Effector memory CD8-positive, alpha-beta T cell (primary cell): ENCODE data around the gene IGHMBP2.
"Not testable (repeated sequence)": the region's sequence is repeated elsewhere in the genome, so short reads cannot be mapped to it uniquely, and the experiment has no call there.

Experiments
- ATAC-seq: fragments of 150-1000 bp; cut with Tn5 transposase; replicated peaks from 2 replicates; pipeline ENCODE4 v1.10.0; 2021; ENCODE audit warnings: mild to moderate bottlenecking, moderate library complexity
- DNase-seq, 3 experiments: peaks; one replicate each; pipeline ENCODE4 v3.0.0; 2021
- H3K27ac Mint-ChIP-seq, 2 donors: one replicate each; pipeline ENCODE4 v1.8.0; 2022; ENCODE audit warnings: mild to moderate bottlenecking in 2 of 2, mixed read lengths in 2 of 2, moderate library complexity in 2 of 2
- H3K27me3 Mint-ChIP-seq, 2 donors: one replicate each; pipeline ENCODE4 v1.8.0; 2022; ENCODE audit warnings: mixed read lengths in 2 of 2
- H3K36me3 Mint-ChIP-seq: one replicate; pipeline ENCODE4 v1.8.0; 2022; ENCODE audit warnings: mild to moderate bottlenecking, moderate library complexity, mixed read lengths; ENCODE audit not compliant: insufficient read depth
- H3K4me1 Mint-ChIP-seq, 2 donors: one replicate each; pipeline ENCODE4 v1.8.0; 2022; ENCODE audit warnings: low read depth in 2 of 2, mixed read lengths in 2 of 2
- H3K4me3 Mint-ChIP-seq, 2 donors: one replicate each; pipeline ENCODE4 v1.8.0; 2022; ENCODE audit warnings: mild to moderate bottlenecking in 2 of 2, mixed read lengths in 2 of 2, moderate library complexity in 2 of 2
- H3K9me3 Mint-ChIP-seq, 2 donors: one replicate each; pipeline ENCODE4 v1.8.0; 2022; ENCODE audit warnings: mixed read lengths in 2 of 2

The IGHMBP2 gene

DNA sequence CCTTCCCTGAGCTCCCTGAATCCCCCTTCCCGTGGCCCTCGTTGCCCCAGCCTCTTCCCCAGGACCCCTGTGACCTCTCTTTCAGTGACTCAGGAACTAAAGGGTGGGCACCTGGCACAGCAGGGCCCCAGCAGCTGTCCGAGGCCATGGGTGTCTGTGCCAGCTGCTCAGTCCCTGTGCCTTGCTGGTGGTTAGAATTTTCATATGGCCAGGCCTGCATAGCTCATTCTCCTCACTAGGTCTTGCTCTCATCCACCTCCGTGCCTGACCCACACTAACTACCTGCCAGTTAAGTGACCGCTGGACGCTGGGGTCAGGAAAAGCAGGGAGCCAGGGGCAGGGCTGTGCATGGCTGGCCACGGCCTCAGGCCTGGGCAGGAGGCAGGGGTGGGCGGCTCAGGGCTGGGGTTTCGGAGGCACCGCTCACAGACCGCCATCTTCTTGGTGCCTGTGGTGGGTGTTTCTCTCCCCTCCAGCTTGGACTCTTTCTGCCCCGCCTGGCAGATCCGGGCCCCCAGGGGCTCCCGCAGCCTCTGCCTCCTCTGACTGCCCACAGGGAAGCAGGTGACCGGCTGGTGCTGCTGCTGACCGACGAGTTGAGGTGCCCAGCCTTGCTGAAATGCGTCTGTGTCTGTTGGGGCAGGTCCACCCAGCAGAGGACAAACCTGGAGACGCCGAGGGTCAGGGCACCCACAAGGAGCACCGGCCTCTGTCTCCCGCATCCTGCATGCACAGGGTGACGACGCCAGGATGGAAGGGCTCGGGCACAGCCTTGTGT lies 56.8 kb downstream of the IGHMBP2 start:
- peaks cover 0 to 4% of the 10 kb centered on the region in 2 donors for H3K4me1 Mint-ChIP-seq
- H3K27me3 Mint-ChIP-seq = peaks cover 13 to 19% of the 10 kb centered on the region in 2 donors
- ATAC-seq (no peak), DNase-seq (no peak)
- no peak overlapping the region for H3K4me3 Mint-ChIP-seq
- no peak overlapping the region for H3K27ac Mint-ChIP-seq
- H3K9me3 Mint-ChIP-seq = no peaks in the 10 kb centered on the region
- no peaks in the 10 kb centered on the region for H3K36me3 Mint-ChIP-seq

DNA sequence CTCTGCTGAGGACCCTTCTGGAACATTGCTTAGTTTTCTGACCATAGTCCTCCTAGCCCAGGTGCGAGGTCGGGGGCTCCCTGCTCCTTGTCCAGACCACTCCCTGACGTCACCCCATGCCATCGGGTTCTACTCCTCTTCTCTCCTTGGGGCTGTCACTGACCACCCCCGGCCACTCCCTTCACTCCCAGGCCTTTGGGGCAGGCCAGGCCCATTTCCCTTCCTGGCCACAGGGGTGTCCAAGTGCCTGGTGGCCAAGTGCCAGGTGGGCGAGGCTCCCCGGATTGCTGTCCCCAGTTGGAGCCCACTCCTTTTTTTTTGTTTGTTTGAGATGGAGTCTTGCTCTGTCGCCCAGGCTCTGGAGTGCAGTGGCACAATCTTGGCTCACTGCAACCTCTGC lies 57.6 kb downstream of the IGHMBP2 start:
- Mint-ChIP-seq H3K4me3 (no peak overlapping the region), H3K9me3 (no peaks in the 10 kb centered on the region), H3K27ac (no peak overlapping the region), H3K36me3 (no peaks in the 10 kb centered on the region), H3K4me1 (peaks cover 5 to 7% of the 10 kb centered on the region in 2 donors), H3K27me3 (peaks cover 13 to 19% of the 10 kb centered on the region in 2 donors)
- DNase-seq (no peak), ATAC-seq (no peak)

DNA sequence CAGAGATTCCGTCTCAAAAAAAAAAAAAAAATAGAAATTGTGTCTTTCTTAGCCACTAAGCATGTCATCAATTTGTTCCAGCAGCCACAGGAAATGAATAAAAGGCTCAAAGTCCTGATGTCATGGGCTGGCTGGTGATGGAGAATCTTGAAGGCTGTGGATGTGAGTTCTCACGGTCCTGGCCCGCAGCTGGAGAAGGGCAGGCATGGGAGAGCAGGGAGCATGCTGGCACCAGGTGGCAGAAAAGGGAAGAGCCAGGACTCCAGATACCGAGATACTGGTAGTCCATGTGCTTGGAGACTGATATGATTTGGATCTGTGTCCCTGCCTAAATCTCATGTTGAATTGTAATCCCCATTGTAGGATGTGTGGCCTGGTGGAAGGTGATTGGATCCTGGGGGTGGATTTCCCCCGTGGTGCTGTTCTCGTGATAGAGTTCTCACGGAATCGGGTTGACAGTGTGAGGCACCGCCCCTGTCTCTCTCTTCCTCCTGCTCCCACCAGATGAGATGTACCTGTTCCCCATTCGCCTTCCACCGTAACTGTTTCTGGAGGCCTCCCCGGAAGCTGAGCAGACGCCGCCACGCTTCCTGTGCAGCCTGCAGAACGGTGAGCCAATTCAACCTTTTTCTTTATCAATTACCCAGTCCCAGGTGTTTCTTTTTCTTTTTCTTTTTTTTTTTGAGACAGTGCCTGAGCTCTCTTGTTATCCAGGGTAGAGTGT lies 59.0 kb downstream of the IGHMBP2 start:
- Mint-ChIP-seq H3K36me3 (no peaks in the 10 kb centered on the region), H3K4me1 (peaks cover 6 to 7% of the 10 kb centered on the region in 2 donors), H3K4me3 (peak overlapping the region; percentile 10 to 48), H3K9me3 (no peaks in the 10 kb centered on the region), H3K27me3 (peaks cover 5 to 13% of the 10 kb centered on the region in 2 donors), H3K27ac (peak overlapping the region; percentile 19 to 74)
- ATAC-seq (peak; percentile 84), DNase-seq (peak in 2 of 3 experiments; percentile 6 to 11)

DNA sequence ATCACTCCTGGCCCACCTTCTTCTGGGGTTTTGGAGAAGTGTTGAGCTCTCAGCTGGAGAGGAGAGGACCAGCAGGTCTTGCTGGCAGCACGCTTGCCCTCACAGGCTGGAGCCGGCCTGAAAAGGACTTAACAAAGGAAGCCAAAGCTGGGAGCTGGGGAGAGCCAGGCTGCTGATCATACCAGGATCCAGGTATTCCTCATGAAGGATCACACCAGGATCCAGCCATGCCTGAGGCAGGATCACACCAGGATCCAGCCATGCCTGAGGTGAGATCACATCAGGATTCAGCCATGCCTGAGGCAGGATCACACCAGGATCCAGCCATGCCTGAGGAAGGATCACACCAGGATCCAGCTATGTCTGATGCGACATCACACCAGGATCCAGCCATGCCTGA lies 60.1 kb downstream of the IGHMBP2 start:
- no peak for ATAC-seq
- Mint-ChIP-seq H3K4me3 (no peak overlapping the region), H3K27ac (peak overlapping the region; percentile 19 to 52), H3K9me3 (no peaks in the 10 kb centered on the region), H3K27me3 (peaks cover 16 to 24% of the 10 kb centered on the region in 2 donors), H3K36me3 (no peaks in the 10 kb centered on the region), H3K4me1 (peaks cover 6 to 7% of the 10 kb centered on the region in 2 donors)
- no peak for DNase-seq

DNA sequence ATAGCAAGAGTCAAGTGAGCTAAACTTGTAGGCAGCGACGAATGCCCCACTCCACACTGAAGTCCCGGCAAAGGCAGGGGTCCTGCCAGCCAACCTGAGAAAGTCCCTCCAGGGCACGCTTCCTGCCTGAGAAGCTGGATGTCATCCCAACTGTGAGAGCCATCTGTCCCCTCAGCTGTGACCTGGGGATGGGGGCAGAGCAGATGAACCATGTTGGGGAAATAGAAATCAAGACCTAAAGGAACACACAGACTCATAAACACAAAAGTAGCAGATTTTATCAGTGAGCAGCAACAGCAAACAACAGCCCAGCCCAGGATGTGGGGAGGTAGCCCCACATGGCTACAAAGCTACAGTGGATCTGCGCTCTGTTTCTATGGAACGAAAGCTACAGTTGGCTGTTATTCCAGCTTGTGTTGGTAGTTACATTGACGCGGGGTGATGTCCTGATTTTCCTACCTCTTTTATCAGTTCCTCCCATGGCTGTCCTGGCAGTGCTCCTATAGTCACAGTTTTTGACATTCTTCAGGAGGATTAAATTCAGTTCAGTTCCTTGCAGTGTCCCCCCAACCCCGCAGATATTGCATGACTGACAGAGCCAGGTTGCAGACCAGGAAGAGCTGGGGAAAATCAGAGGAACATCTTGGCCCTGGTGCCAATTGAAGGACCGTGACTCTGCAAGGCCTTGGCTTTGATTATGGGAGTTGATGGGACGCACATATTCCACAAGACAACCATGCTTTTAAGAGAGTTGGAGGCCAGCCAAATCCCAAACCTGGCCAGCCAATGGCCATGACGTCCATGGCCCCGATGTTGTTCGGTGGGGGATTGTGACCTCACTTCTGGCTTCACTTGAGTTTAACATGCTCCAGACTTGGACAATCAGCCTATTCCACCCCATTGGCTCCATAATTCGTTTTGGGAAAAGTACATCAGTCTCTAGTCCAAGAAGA lies 62.5 kb downstream of the IGHMBP2 start:
- Mint-ChIP-seq H3K36me3 (no peaks in the 10 kb centered on the region), H3K4me1 (peaks cover 6 to 7% of the 10 kb centered on the region in 2 donors), H3K27ac (peak overlapping the region; percentile 41 to 87), H3K27me3 (peaks cover 21 to 26% of the 10 kb centered on the region in 2 donors), H3K9me3 (no peaks in the 10 kb centered on the region), H3K4me3 (peak overlapping the region in 1 of 2 donors; percentile 49)
- ATAC-seq (peak; percentile 53), DNase-seq (no peak)

DNA sequence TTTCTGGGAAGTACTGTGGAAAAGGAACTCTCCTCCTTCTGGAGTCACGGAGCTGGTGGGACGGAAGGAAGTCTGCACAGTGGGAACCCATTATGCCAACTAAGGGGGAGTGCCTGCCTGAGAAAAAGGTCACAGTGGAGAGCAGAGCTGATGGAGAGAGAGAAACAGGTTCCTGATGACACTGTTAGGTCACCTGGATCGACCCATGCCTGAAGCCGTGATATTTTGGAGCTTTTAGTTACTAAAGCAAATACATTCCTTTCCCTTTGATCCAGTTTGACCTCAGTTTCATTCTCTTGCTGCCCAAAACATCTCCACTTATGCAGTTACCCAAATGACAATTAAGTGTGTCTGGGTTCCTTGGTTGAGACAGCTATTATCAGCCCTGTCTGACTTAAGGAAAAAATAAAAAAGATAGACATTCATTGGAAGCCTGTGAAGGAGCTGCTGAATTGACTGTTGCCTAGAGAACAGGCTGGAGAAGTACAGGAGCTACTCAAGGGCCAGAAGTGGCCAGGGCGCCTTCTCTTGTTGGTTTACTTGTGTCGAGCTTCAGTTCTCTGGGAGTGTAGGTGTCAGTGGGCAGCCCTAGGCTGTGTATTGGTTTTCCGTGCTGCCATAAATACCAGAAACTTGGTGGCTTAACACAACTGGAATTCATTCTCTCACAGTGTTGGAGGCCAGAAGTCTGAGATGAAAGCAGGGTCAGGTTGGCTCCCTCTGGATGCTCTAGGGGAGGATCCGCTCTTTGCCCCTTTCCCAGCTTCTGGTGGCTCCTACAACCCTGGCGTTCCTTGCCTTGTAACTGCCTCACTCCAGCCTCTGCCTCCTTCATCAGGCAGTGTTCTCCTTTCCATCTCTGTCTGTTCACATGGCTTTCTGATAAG lies 63.4 kb downstream of the IGHMBP2 start:
- Mint-ChIP-seq H3K36me3 (peaks cover 3% of the 10 kb centered on the region), H3K27ac (no peak overlapping the region), H3K4me1 (peaks cover 6 to 7% of the 10 kb centered on the region in 2 donors), H3K27me3 (peaks cover 24 to 31% of the 10 kb centered on the region in 2 donors), H3K9me3 (no peaks in the 10 kb centered on the region), H3K4me3 (no peak overlapping the region)
- ATAC-seq = no peak
- DNase-seq = no peak

DNA sequence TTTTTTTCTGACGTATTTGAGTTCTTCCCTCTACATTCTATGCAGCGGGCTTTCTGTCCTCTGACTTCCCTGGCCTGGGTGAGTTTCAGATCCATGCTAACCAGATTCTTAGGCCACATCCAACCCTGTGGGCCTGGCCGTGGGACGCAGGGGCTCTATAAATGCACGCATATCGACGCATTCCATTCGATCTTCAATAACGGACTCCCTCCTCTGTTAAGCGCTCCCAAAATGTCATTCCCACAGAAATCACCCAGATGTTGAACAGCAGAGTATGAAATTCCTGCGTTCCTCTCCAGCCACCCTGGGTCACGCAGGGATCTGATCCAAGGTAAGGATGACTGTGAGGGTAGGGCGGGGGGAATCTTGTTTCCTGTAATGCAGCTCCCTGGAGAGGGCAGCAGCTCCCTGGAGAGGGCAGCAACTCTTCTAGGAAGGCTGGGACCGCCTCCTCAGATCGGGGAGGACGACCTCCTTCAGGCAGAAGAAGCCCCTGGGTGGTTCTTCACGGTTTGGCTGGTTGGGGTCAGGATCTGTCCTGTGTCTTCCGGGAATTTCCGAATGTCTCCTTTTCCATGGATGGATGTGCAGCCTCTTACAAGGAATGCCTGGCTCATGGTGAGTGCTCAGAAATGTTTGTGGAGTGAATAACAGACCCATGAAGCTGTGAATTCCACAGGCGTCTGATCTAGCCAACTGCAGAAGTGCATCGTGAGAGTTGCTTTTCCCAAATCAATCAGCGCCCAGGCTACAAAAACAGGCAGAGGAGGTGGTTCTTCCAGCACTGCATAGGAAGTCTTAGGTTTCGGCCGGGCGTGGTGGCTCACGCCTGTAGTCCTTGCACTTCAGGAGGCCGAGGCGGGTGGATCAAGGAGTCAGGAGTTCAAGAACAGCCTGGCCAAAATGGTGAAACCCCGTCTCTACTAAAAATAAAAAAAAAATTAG lies 64.9 kb downstream of the IGHMBP2 start:
- no peaks in the 10 kb centered on the region for H3K9me3 Mint-ChIP-seq
- H3K27me3 Mint-ChIP-seq = peaks cover 24 to 39% of the 10 kb centered on the region in 2 donors
- H3K4me3 Mint-ChIP-seq = no peak overlapping the region
- no peak overlapping the region for H3K27ac Mint-ChIP-seq
- no peak for DNase-seq
- peaks cover 3% of the 10 kb centered on the region for H3K36me3 Mint-ChIP-seq
- H3K4me1 Mint-ChIP-seq = peaks cover 4 to 6% of the 10 kb centered on the region in 2 donors
- ATAC-seq = no peak

DNA sequence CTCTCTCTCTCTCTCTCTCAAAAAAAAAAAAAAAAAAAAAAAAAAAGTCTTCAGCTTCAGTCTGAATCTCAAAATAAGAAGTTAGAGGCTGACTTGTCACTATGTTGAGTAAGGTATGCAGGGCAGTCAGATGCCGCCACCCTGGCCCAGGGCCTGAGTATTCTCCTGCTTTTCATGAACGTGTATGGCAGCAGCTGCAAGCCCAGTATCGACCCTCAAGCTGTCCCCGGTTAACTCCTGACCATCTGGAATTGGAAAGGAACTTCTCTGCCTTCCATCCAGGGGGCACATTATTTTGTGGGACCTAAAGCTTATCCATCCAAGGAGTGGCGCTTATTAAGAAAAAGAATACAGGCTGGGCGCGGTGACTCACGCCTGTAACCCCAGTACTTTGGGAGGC lies 65.7 kb downstream of the IGHMBP2 start:
- peaks cover 3% of the 10 kb centered on the region for H3K36me3 Mint-ChIP-seq
- ATAC-seq (no peak), DNase-seq (no peak)
- H3K4me1 Mint-ChIP-seq = peaks cover 4 to 6% of the 10 kb centered on the region in 2 donors
- no peak overlapping the region for H3K4me3 Mint-ChIP-seq
- H3K27me3 Mint-ChIP-seq = peaks cover 24 to 39% of the 10 kb centered on the region in 2 donors
- no peaks in the 10 kb centered on the region for H3K9me3 Mint-ChIP-seq
- no peak overlapping the region for H3K27ac Mint-ChIP-seq

DNA sequence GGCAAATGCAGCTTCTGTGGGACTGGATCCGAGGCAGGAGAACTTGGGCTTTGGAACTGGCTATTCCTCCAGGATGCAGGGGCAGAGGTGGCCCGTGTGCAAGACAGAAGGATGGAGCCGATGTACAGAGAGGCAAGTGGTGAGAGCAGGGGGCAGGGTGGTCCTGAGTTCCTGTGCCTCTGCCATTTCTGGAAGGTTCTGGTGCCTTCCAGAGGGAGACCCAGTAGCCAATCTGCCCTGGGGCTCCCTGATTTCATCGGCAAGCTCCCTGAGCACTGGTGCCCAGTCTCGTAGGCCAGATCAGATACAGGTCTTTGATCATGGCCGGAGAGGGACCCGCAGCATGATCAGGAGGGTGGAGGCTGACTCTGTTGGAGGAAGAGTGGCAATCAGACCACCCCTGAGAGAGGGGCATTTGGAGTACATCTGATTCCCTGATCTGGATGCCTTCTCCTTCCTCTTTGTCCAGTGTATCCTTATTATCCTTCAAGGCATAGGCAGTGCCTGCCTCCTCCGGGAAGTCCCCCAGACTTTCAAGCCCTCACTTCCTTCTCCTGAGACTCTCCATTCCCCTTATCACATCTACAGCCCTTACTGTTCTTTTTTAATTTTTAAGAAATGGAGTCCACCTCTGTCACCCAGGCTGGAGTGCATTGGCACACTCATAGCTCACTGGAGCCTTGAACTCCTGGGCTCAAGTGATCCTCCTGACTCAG lies 67.4 kb downstream of the IGHMBP2 start:
- ATAC-seq (no peak), DNase-seq (no peak)
- peaks cover 0 to 2% of the 10 kb centered on the region in 2 donors for H3K4me1 Mint-ChIP-seq
- no peak overlapping the region for H3K27ac Mint-ChIP-seq
- peaks cover 3% of the 10 kb centered on the region for H3K36me3 Mint-ChIP-seq
- H3K9me3 Mint-ChIP-seq = no peaks in the 10 kb centered on the region
- peaks cover 24 to 39% of the 10 kb centered on the region in 2 donors for H3K27me3 Mint-ChIP-seq
- H3K4me3 Mint-ChIP-seq = no peak overlapping the region

DNA sequence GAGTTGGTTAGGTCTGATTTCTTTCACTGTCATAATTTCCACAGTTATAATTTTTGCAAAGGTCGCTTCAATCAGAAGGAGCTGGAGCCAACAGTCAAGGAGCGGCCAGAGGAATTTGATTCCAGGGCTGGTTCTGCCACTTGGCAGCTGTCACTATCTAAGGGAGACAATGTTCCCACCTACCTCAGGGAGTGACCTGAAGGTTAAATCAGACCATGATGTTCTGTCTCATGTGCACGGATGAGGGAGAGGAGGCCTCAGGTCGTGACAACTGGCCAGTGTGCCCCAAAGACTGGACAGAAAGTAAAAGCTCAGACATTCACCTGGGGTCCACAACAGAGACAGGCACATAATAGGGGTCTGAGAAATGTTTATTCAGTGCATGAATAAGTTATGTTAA lies 69.5 kb downstream of the IGHMBP2 start:
- no peak for DNase-seq
- ATAC-seq = no peak
- H3K4me3 Mint-ChIP-seq = no peak overlapping the region

DNA sequence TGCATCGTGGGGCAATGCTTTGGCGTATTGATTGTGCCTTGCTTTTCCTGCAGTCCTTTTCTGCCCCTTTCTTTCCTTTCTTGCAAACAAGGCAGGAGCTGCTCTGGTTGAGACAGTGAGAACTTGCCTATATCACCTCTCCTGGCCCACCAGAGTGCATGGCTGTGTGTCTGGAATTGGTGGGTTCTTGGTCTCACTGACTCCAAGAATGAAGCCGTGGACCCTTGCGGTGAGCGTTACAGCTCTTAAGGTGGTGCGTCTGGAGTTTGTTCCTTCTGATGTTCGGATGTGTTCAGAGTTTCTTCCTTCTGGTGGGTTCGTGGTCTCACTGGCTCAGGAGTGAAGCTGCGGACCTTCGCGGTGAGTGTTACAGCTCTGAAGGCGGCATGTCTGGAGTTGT lies 70.0 kb downstream of the IGHMBP2 start:
- not testable (repeated sequence) for ATAC-seq, H3K4me3 Mint-ChIP-seq, H3K27ac Mint-ChIP-seq, H3K9me3 Mint-ChIP-seq, H3K4me1 Mint-ChIP-seq, H3K36me3 Mint-ChIP-seq, DNase-seq
- H3K27me3 Mint-ChIP-seq = peaks cover 12 to 28% of the 10 kb centered on the region in 2 donors

More for the DNA sequence above, 69.5 kb downstream of the IGHMBP2 start:
- Mint-ChIP-seq H3K4me1 (no peaks in the 10 kb centered on the region), H3K27ac (no peak overlapping the region), H3K27me3 (peaks cover 14 to 29% of the 10 kb centered on the region in 2 donors), H3K36me3 (peaks cover 3% of the 10 kb centered on the region), H3K9me3 (no peaks in the 10 kb centered on the region)
